ENCODE data around the gene PSIP1.
"Not testable (repeated sequence)": the region's sequence is repeated elsewhere in the genome, so short reads cannot be mapped to it uniquely, and the experiment has no call there.

The PSIP1 gene

GRCh38 chr9:15430920-15431844 lies 79.6 kb downstream of the PSIP1 start:
- no peak for DNase-seq

DNA sequence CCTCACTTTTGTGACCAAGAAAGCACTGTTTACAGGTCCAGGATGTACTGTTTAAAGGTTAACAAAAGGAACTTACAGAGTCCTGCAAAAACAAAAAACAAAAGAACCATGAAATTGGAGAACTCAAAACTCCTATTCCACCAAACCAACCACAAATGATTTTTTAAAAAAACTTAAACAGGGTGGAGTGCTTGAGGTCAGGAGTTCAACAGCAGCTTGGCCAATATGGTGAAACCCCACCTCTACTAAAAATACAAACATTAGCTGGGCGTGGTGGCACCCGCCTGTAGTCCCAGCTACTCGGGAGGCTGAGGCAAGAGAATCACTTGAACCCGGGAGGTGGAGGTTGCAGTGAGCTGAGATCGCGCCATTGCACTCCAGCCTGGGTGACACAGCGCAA lies 83.1 kb downstream of the PSIP1 start:
- not testable (repeated sequence) for DNase-seq

DNA sequence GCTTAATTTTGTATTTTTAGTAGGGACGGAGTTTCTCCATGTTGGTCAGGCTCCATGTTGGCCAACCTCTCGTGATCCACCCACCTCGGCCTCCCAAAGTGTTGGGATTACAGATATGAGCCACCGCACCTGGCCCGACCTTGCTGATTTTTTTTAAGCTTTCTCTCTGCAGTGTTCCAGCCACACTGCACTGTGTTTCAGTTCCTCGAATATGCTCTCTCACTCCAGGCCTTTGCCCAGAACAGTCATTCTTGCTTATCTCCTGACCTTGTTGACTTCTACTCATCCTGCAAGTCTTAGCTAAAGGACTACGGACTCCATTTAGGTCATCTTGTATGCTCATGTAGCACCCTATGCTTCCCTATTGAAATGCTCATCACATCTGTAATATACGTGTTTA lies 84.8 kb downstream of the PSIP1 start:
- DNase-seq, result no peak

GRCh38 chr9:15423231-15423985 lies 87.4 kb downstream of the PSIP1 start:
- DNase-seq, result peak; percentile 24

- peak; percentile 94 for DNase-seq
Measured at GRCh38 chr9:15422372-15423230, 88.2 kb downstream of the PSIP1 start, which contains the start of gene SNAPC3. Gene SNAPC3, plus strand, starts transcription at chr9:15422876. Its CDS starts 4 bp downstream, at chr9:15422880.

DNA sequence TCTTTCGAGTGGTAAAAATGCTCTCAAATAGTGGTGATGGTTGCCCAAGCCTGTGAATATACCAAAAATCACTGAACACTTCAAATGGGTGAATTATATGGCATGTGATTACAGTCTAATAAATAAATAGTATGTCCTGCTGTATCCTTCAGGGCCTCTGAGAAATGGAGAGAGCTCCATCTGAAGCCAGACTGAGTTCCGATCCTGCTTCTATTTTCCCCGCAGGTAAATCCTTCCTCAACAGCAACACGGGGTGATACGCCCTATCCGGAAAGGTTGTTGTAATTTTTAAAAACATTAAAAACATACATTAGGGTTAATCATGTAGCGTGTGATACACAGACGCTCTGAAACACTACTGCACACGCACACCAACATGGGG lies 88.8 kb downstream of the PSIP1 start:
- no peak for DNase-seq

- no peak for DNase-seq
Measured at GRCh38 chr9:15421532-15421931, 89.2 kb downstream of the PSIP1 start.

DNA sequence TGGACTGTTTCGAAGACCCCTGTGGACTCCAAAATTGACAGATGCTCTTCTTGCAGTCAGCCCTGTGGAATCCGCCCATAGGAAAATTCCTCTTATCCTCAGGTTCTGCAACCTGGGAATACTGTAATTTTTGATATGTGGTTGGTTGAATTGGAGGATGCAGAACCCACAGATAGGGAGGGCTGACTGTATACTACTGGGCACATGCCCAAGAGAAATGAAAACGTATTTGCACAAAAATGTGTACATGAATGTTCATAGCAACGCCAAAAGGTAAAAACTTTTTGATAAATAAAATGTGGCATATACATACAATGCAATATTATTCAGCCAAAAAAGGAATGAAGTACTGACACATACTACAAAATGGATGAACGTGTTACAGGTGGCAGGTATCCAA lies 90.0 kb downstream of the PSIP1 start:
- DNase-seq, result no peak

- DNase-seq, result no peak
Measured at GRCh38 chr9:15417626-15418025, 93.1 kb downstream of the PSIP1 start.

- peak; percentile 37 for DNase-seq
Measured at GRCh38 chr9:15416880-15417279, 93.9 kb downstream of the PSIP1 start.

Measured in EL (cell line).